SK-N-SH treated with all-trans-retinoic acid at 6 μM for 48 hours (cell line): ENCODE measurements around the gene LSM2.

Source experiments
- ATAC-seq: fragments of 200-7000 bp; cut with Tn5 transposase; 3 replicates; pipeline ENCODE4 v1.9.1; 2020; ENCODE audit warnings: mild to moderate bottlenecking, moderate library complexity
- ARNTL ChIP-seq: fragments of 450-650 bp; formaldehyde crosslinking; IDR thresholded peaks from 2 replicates; pipeline ENCODE4 v1.5.0; 2020; ENCODE audit warnings: low read depth, mild to moderate bottlenecking, moderate library complexity, borderline replicate concordance
- BACH2 ChIP-seq: fragments of 250-450 bp; sonication (Bioruptor Pico); IDR thresholded peaks from 2 replicates; pipeline ENCODE4 v1.9.0; 2021; ENCODE audit warnings: mild to moderate bottlenecking, borderline replicate concordance
- CSDC2 ChIP-seq: fragments of 250-450 bp; sonication (Bioruptor Pico); IDR thresholded peaks from 2 replicates; pipeline ENCODE4 v1.5.0; 2020; ENCODE audit warnings: mild to moderate bottlenecking, moderate library complexity
- ESRRG ChIP-seq: fragments of 250-450 bp; sonication (Bioruptor Pico); IDR thresholded peaks from 2 replicates; pipeline ENCODE4 v1.6.1; 2021; ENCODE audit warnings: mild to moderate bottlenecking
- GLIS3 ChIP-seq: fragments of 250-450 bp; sonication (Bioruptor Pico); IDR thresholded peaks from 2 replicates; pipeline ENCODE4 v1.5.0; 2020; ENCODE audit warnings: mild to moderate bottlenecking, moderate library complexity
- PPARA ChIP-seq: fragments of 250-450 bp; sonication (Bioruptor Pico); IDR thresholded peaks from 2 replicates; pipeline ENCODE4 v1.5.0; 2020; ENCODE audit warnings: mild to moderate bottlenecking, borderline replicate concordance
- RARB ChIP-seq: fragments of 250-450 bp; sonication (Bioruptor Pico); IDR thresholded peaks from 2 replicates; pipeline ENCODE4 v1.8.0; 2021; ENCODE audit warnings: mild to moderate bottlenecking, moderate library complexity
- TCF4 ChIP-seq: fragments of 250-450 bp; sonication (Bioruptor Pico); IDR thresholded peaks from 2 replicates; pipeline ENCODE4 v1.8.0; 2021; ENCODE audit warnings: mild to moderate bottlenecking, moderate library complexity, borderline replicate concordance
- ZC3H10 ChIP-seq: fragments of 250-450 bp; sonication (Bioruptor Pico); IDR thresholded peaks from 2 replicates; pipeline ENCODE4 v1.5.1; 2021; ENCODE audit warnings: mild to moderate bottlenecking, moderate library complexity
- ZFP30 ChIP-seq: fragments of 450-650 bp; formaldehyde crosslinking; IDR thresholded peaks from 2 replicates; pipeline ENCODE4 v1.5.0; 2022; ENCODE audit warnings: mild to moderate bottlenecking, moderate library complexity
- ZNF70 ChIP-seq: fragments of 450-650 bp; formaldehyde crosslinking; IDR thresholded peaks from 2 replicates; pipeline ENCODE4 v1.5.0; 2020; ENCODE audit warnings: mild to moderate bottlenecking, moderate library complexity
- ZNF8 ChIP-seq: fragments of 450-650 bp; formaldehyde crosslinking; IDR thresholded peaks from 2 replicates; pipeline ENCODE4 v1.5.0; 2020; ENCODE audit warnings: mild to moderate bottlenecking, moderate library complexity
- TF ChIP-seq, protein P1 (sequence below): fragments of 250-450 bp; sonication (Bioruptor Pico); IDR thresholded peaks from 2 replicates; pipeline ENCODE4 v1.5.0; 2020; ENCODE audit warnings: mild to moderate bottlenecking, moderate library complexity
- TF ChIP-seq, protein P2 (sequence below): fragments of 250-450 bp; sonication (Bioruptor Pico); IDR thresholded peaks from 2 replicates; pipeline ENCODE4 v1.8.0; 2020; ENCODE audit warnings: mild to moderate bottlenecking, moderate library complexity, borderline replicate concordance
- TF ChIP-seq, protein P3 (sequence below): fragments of 250-450 bp; sonication (Bioruptor Pico); IDR thresholded peaks from 2 replicates; pipeline ENCODE4 v1.5.1; 2020; ENCODE audit warnings: low read depth, mild to moderate bottlenecking, moderate library complexity
- TF ChIP-seq, protein P4 (sequence below): fragments of 250-450 bp; sonication (Bioruptor Pico); IDR thresholded peaks from 2 replicates; pipeline ENCODE4 v1.8.0; 2021; ENCODE audit warnings: low read depth, mild to moderate bottlenecking, moderate library complexity, borderline replicate concordance

Gene LSM2

DNA sequence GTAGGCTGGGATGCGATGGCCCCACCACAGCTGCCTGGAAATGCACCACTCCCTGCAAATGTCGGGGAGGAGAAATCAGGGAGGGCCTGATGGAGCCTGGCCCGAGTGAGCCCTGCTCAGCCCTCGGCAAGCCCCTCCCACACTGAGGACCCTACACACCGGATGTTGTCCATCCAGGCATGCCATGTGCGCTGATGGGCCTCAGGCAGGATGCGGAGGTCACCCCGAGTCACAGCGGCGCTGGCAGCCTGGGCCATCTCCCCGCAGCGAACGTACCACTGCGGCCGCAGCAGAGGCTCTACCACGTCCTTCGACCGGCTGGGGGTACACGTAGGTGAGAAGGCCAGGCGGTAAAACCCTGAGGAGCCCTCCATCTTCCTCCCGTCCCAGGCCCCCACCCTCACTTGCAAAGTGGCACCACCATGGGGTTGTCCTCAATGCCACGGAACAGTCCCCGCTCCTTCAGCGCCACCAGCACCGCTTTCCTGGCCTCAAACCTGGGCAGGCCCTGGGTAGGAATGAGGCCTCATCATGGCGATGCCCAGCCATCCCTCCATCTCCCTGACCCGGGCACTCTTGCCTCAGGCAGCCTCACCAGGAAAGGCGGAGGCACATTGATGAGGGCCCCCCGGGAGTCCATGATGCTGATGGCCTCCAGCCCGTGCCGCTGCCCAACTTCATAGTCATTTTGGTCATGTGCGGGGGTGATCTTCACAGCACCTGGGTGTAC is 24.5 kb downstream of the LSM2 start:
- TF ChIP-seq, protein P1, sequence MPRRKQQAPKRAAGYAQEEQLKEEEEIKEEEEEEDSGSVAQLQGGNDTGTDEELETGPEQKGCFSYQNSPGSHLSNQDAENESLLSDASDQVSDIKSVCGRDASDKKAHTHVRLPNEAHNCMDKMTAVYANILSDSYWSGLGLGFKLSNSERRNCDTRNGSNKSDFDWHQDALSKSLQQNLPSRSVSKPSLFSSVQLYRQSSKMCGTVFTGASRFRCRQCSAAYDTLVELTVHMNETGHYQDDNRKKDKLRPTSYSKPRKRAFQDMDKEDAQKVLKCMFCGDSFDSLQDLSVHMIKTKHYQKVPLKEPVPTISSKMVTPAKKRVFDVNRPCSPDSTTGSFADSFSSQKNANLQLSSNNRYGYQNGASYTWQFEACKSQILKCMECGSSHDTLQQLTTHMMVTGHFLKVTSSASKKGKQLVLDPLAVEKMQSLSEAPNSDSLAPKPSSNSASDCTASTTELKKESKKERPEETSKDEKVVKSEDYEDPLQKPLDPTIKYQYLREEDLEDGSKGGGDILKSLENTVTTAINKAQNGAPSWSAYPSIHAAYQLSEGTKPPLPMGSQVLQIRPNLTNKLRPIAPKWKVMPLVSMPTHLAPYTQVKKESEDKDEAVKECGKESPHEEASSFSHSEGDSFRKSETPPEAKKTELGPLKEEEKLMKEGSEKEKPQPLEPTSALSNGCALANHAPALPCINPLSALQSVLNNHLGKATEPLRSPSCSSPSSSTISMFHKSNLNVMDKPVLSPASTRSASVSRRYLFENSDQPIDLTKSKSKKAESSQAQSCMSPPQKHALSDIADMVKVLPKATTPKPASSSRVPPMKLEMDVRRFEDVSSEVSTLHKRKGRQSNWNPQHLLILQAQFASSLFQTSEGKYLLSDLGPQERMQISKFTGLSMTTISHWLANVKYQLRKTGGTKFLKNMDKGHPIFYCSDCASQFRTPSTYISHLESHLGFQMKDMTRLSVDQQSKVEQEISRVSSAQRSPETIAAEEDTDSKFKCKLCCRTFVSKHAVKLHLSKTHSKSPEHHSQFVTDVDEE (CRISPR knock-in tag): no peak
- TF ChIP-seq ZC3H10 (CRISPR knock-in tag) (no peak), GLIS3 (CRISPR knock-in tag) (no peak)
- TF ChIP-seq, protein P2, sequence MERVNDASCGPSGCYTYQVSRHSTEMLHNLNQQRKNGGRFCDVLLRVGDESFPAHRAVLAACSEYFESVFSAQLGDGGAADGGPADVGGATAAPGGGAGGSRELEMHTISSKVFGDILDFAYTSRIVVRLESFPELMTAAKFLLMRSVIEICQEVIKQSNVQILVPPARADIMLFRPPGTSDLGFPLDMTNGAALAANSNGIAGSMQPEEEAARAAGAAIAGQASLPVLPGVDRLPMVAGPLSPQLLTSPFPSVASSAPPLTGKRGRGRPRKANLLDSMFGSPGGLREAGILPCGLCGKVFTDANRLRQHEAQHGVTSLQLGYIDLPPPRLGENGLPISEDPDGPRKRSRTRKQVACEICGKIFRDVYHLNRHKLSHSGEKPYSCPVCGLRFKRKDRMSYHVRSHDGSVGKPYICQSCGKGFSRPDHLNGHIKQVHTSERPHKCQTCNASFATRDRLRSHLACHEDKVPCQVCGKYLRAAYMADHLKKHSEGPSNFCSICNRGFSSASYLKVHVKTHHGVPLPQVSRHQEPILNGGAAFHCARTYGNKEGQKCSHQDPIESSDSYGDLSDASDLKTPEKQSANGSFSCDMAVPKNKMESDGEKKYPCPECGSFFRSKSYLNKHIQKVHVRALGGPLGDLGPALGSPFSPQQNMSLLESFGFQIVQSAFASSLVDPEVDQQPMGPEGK (CRISPR knock-in tag): no peak
- TF ChIP-seq, all 23 proteins: peak for 0
- ATAC-seq: no peak

DNA sequence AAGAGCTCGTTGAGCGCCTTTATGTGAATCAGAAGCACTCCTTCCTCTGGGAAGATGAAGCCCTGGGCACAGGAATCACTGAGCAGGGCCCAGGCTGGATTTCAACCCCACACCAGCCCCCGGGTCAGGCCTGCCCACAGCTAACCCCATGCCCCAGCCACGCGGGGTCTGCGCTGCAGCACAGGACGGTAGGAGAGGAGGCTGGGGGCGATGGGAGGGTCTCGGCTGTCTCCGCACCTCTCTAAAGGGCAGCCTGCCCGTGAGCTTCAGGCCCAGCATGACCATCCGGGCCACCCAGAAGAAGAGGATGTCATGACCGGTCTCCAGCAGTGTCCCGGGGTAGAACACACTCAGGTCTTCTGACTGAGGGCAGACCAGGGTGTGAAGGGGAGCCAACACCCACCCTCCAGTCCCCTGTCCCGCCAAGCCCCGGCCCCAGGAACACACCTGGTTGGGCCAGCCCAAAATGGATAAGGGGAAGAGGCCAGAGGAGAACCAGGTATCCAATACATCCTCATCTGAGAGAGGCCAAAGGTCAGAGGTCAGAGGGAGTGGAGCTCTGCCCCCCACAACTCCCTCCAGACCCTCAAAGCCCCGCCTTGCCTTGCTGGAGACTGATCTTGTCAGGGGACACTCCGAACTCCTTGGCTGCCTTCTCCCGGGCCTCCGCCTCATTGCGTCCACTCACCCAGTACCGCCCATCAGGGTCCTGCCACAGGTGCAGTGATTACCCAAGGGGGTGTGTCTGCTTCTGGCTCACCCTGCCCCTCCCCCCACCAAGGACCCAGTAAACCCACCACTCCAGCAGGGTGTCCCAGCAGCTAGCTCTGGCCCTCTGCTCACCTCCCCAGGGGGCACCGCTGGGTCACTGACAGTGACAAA is 25.3 kb downstream of the LSM2 start:
- ATAC-seq: no peak
- TF ChIP-seq CSDC2: no peak
- TF ChIP-seq, protein P3, sequence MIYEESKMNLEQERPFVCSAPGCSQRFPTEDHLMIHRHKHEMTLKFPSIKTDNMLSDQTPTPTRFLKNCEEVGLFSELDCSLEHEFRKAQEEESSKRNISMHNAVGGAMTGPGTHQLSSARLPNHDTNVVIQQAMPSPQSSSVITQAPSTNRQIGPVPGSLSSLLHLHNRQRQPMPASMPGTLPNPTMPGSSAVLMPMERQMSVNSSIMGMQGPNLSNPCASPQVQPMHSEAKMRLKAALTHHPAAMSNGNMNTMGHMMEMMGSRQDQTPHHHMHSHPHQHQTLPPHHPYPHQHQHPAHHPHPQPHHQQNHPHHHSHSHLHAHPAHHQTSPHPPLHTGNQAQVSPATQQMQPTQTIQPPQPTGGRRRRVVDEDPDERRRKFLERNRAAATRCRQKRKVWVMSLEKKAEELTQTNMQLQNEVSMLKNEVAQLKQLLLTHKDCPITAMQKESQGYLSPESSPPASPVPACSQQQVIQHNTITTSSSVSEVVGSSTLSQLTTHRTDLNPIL: no peak
- TF ChIP-seq PPARA (CRISPR knock-in tag): no peak
- TF ChIP-seq ZNF8 (CRISPR knock-in tag): no peak
- TF ChIP-seq TCF4: no peak
- no peak for TF ChIP-seq ESRRG (CRISPR knock-in tag)
- TF ChIP-seq RARB: no peak
- no peak for TF ChIP-seq ARNTL (CRISPR knock-in tag)
- TF ChIP-seq, protein P2 (CRISPR knock-in tag): no peak
- TF ChIP-seq GLIS3 (CRISPR knock-in tag): no peak
- no peak for TF ChIP-seq ZNF70
- TF ChIP-seq ZC3H10 (CRISPR knock-in tag): no peak
- TF ChIP-seq, protein P1 (CRISPR knock-in tag): no peak

DNA sequence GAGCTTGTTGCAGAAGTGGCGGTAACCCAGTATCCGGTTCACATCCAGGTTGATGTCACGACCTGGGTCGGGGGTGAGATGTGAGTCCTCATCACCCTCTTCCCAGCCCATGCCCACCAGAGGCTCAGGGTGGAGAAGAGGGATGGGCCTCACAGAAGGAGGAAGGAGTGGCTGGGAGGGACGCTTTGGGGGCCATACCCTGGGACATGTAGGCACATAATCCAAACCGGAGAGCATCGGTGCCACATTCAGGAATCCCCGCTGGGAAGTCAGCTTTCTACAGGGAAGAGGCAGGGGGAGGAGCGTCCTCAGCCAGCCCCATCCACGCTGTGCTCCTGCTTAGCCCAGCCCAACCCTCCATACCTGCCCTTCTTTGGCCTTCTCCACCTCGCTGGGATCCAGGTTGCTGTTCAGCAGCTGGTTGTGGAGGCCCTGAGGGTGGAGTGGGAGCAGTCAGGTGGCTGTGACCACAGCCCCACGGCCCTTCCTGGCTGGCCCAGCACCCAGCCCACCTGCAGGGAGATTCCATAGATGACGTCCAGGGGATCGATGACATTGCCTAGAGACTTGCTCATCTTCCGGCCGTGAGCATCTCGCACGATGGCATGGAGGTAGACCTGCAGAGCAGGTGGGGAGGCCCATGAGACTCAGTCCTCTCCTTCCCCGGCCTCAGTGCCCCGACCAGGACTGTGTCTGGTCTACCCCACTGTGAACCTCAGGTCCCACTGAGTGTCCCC is 26.1 kb downstream of the LSM2 start:
- ATAC-seq: no peak
- TF ChIP-seq, protein P2 (CRISPR knock-in tag): no peak
- TF ChIP-seq ZFP30 (CRISPR knock-in tag) (no peak), ZC3H10 (CRISPR knock-in tag) (no peak), PPARA (CRISPR knock-in tag) (no peak), BACH2 (CRISPR knock-in tag) (no peak)
- TF ChIP-seq, protein P4, sequence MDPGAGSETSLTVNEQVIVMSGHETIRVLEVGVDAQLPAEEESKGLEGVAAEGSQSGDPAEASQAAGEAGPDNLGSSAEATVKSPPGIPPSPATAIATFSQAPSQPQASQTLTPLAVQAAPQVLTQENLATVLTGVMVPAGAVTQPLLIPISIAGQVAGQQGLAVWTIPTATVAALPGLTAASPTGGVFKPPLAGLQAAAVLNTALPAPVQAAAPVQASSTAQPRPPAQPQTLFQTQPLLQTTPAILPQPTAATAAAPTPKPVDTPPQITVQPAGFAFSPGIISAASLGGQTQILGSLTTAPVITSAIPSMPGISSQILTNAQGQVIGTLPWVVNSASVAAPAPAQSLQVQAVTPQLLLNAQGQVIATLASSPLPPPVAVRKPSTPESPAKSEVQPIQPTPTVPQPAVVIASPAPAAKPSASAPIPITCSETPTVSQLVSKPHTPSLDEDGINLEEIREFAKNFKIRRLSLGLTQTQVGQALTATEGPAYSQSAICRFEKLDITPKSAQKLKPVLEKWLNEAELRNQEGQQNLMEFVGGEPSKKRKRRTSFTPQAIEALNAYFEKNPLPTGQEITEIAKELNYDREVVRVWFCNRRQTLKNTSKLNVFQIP: no peak
